ENCODE measurements around the gene ARIH2. TPM values are rescaled to one million over a fixed set of nuclear protein-coding genes. Genes with fewer than 3 reads are reported as not detected.

ARIH2 gene
- polyA plus RNA-seq, 1 donor (not counting 4 experiments of a cell fraction or from before 2014, with no cell fraction given), result 66.7 TPM

GRCh38 chr3:48885753-48886152, 32.9 kb upstream of the ARIH2 start:
- H3K79me2 ChIP-seq (ENCODE audit: control insufficient read depth, insufficient read depth, low read length), result no peaks in the 10 kb centered on the region
- peaks cover 2% of the 10 kb centered on the region for H3K9me1 ChIP-seq (ENCODE audit: control insufficient read depth, extremely low read depth, insufficient read depth, low read length)
- no peaks in the 10 kb centered on the region for H3K27me3 ChIP-seq (ENCODE audit: control insufficient read depth, extremely low read depth, insufficient read depth, low read length)
- no peaks in the 10 kb centered on the region for H3K36me3 ChIP-seq (ENCODE audit: control insufficient read depth in 2 of 2, extremely low read depth in 1 of 2, insufficient read depth in 2 of 2, low read length in 2 of 2)
- no peaks in the 10 kb centered on the region for H3K9me3 ChIP-seq (ENCODE audit: control insufficient read depth, low read depth, low read length)
- TF ChIP-seq EZH2 (IDR thresholded peaks at IDR 0.05; ENCODE audit: low read length), result no peak
- no peak for TF ChIP-seq CTCF (optimal IDR thresholded peaks at IDR 0.05 in 1 of 3, IDR thresholded peaks at IDR 0.05 in 1 of 3, conservative IDR thresholded peaks at IDR 0.05 in 1 of 3; ENCODE audit: extremely low read depth in 1 of 3, insufficient read depth in 2 of 3, low read length in 3 of 3)
- FAIRE-seq (no peak), DNase-seq (ENCODE audit: low read depth, low spot score) (no peak)
- no peak overlapping the region for H2AFZ ChIP-seq (ENCODE audit: control insufficient read depth, low read length)
- H4K20me1 ChIP-seq (ENCODE audit: control insufficient read depth, extremely low read depth, insufficient read depth, low read length), result no peaks in the 10 kb centered on the region
- no peak overlapping the region for H3K9ac ChIP-seq (ENCODE audit: control insufficient read depth, extremely low read depth, insufficient read depth, low read length)
- H3K4me3 ChIP-seq (ENCODE audit: control insufficient read depth in 2 of 3, extremely low read depth in 1 of 3, insufficient read depth in 2 of 3, low read depth in 1 of 3, low read length in 3 of 3), result no peak overlapping the region
- H3K4me1 ChIP-seq (ENCODE audit: control insufficient read depth, extremely low read depth, insufficient read depth, low read length), result peaks cover 4% of the 10 kb centered on the region
- no peak overlapping the region for H3K4me2 ChIP-seq (ENCODE audit: control insufficient read depth, extremely low read depth, insufficient read depth, low read depth, low read length)
- dilution Hi-C loops (cut with MboI; ENCODE audit: extremely low pct_ligation_motif_present, low sequenced_read_pairs), result no loop called here
- H3K27ac ChIP-seq (ENCODE audit: control insufficient read depth, insufficient read depth, low read length), result no peak overlapping the region

GRCh38 chr3:48891606-48892005, 27.0 kb upstream of the ARIH2 start:
- peaks cover 2% of the 10 kb centered on the region for H3K9me1 ChIP-seq (ENCODE audit: control insufficient read depth, extremely low read depth, insufficient read depth, low read length)
- no peaks in the 10 kb centered on the region for H3K36me3 ChIP-seq (ENCODE audit: control insufficient read depth in 2 of 2, extremely low read depth in 1 of 2, insufficient read depth in 2 of 2, low read length in 2 of 2)
- peaks cover 4% of the 10 kb centered on the region for H3K4me1 ChIP-seq (ENCODE audit: control insufficient read depth, extremely low read depth, insufficient read depth, low read length)
- no peak for DNase-seq (ENCODE audit: low read depth, low spot score)
- dilution Hi-C loops (cut with MboI; ENCODE audit: extremely low pct_ligation_motif_present, low sequenced_read_pairs), result no loop called here
- H3K27ac ChIP-seq (ENCODE audit: control insufficient read depth, insufficient read depth, low read length), result no peak overlapping the region
- FAIRE-seq, result no peak
- no peaks in the 10 kb centered on the region for H3K27me3 ChIP-seq (ENCODE audit: control insufficient read depth, extremely low read depth, insufficient read depth, low read length)
- TF ChIP-seq EZH2 (IDR thresholded peaks at IDR 0.05; ENCODE audit: low read length) (no peak), CTCF (optimal IDR thresholded peaks at IDR 0.05 in 1 of 3, IDR thresholded peaks at IDR 0.05 in 1 of 3, conservative IDR thresholded peaks at IDR 0.05 in 1 of 3; ENCODE audit: extremely low read depth in 1 of 3, insufficient read depth in 2 of 3, low read length in 3 of 3) (no peak)
- H3K9ac ChIP-seq (ENCODE audit: control insufficient read depth, extremely low read depth, insufficient read depth, low read length), result no peak overlapping the region
- no peaks in the 10 kb centered on the region for H3K79me2 ChIP-seq (ENCODE audit: control insufficient read depth, insufficient read depth, low read length)
- no peak overlapping the region for H3K4me3 ChIP-seq (ENCODE audit: control insufficient read depth in 2 of 3, extremely low read depth in 1 of 3, insufficient read depth in 2 of 3, low read depth in 1 of 3, low read length in 3 of 3)
- H2AFZ ChIP-seq (ENCODE audit: control insufficient read depth, low read length), result no peak overlapping the region
- H3K4me2 ChIP-seq (ENCODE audit: control insufficient read depth, extremely low read depth, insufficient read depth, low read depth, low read length), result no peak overlapping the region
- H4K20me1 ChIP-seq (ENCODE audit: control insufficient read depth, extremely low read depth, insufficient read depth, low read length), result no peaks in the 10 kb centered on the region
- no peaks in the 10 kb centered on the region for H3K9me3 ChIP-seq (ENCODE audit: control insufficient read depth, low read depth, low read length)

Data from keratinocyte (primary cell).